Measurements from ENCODE around the gene GSG1L. TPM values are rescaled to one million over a fixed set of nuclear protein-coding genes. Genes with fewer than 3 reads are reported as not detected.

The GSG1L gene
- total RNA-seq, 1 donor from 2014 or later = 0.60 TPM

DNA sequence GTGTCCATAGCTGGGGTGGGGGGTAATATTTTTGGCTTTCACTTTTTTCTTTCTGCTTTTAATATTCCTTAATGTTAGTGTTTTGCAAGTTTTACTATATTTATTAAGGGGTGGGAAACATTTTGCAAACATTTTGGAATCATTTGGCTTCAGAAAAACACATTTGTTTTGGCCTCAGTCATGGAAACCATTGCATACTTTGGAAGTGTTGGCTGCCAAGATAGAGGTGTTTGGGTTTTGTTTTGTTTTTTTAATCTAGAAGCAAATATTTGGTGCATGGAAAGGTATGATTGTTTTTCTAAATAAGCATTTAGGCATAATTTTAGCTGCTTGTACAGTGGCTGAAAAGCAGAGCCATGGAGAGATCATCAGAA, 270.3 kb downstream of the GSG1L start:
- DNase-seq (ENCODE audit: low read depth in 2 of 2) = peak in 1 of 2 donors; percentile 71

GRCh38 chr16:27792486-27793248, 270.8 kb downstream of the GSG1L start:
- peak in 1 of 2 donors; percentile 24 for DNase-seq (ENCODE audit: low read depth in 2 of 2)

DNA sequence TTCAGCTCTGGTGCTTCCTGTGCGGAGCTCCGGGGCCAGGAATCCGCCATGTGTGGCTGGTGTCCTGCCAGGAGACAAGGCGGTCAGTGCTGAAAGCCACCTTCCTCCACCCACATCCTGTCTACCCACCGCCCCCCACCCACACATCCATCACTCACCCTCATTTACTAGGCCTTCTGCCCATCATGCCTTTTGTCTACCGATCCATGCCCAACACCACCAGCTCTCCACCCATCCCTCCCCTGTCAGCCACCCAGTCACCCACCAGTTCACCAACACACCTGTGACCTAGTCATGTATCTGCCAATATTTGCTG, 272.2 kb downstream of the GSG1L start:
- no peak for DNase-seq (ENCODE audit: low read depth in 2 of 2)

- DNase-seq (ENCODE audit: low read depth in 2 of 2) = no peak
Measured at GRCh38 chr16:27790546-27791403, 272.7 kb downstream of the GSG1L start.

- DNase-seq (ENCODE audit: low read depth in 2 of 2) = no peak
Measured at GRCh38 chr16:27789595-27790241, 273.8 kb downstream of the GSG1L start.

GRCh38 chr16:27789150-27789549, 274.4 kb downstream of the GSG1L start:
- DNase-seq (ENCODE audit: low read depth in 2 of 2) = no peak

DNA sequence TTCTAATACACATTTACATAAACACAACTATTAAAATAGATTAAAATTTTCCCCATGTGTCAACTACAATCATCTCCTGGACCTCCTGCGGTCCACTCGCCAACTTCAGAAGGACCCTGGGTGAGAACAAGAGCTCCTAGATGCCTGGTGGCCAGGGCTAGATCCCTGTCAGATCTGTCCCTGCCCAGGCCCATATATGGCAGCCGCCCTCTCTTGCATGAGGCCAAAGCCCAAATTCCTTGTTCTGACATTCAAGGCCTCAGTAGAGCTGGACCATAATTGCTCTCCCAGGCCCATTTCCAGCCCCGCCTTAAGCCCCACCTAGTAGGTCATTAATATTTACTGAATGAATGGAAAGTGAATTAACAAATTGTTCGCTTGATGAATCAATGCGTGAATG, 275.8 kb downstream of the GSG1L start:
- no peak for DNase-seq (ENCODE audit: low read depth in 2 of 2)

- DNase-seq (ENCODE audit: low read depth in 2 of 2) = no peak
Measured at GRCh38 chr16:27786923-27787625, 276.4 kb downstream of the GSG1L start.

DNA sequence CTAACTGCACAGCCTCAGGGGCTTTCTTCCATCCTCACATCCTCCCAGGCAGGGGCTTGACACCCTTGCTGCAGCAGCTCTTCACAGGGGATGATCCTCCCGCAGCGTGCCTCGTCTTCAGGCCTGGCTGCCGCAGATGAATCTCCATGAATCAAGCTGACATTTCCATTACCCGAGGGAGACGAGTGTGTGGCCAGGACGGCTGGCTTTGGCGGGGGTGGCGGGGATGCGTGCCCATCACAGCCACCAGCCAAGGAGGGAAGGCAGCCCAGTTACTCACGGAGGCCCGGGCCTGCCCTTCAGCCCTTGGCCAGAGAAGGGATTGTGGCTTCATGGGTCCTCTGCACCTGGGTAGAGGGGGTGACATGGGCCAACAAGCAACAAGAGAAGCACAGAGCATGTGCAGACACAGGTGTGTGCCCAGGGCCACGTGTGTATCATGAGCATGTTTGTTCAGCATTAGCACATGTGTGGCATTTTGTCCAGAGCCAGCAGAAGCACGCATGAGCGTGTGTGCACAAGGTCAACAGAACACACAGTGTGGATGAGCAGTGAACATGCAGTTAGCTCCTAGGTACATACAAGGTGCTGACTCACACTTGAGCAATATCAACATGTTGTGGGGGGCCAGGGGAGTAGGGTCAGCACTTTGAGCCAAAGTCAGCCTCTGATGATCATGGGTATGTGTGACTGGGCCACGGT, 277.1 kb downstream of the GSG1L start:
- DNase-seq (ENCODE audit: low read depth in 2 of 2) = no peak

DNA sequence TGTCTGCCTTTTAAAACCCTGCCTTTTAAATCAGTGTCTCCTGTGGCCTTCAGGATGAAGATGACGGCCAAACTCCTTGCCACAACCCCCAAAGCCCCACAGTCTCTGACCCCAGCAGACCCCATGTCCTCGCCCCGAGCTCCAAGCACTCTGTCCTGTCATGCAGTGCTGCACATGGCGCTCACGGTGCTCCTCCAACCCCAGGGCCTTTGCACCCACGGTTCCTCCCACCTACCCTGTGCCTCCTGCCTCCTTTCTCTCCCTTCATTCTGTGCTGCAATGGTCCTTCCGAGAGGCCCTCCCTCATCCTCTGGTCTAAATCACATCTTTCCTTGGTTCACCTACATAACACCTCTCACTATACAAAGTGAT, 278.2 kb downstream of the GSG1L start:
- DNase-seq (ENCODE audit: low read depth in 2 of 2) = no peak

DNA sequence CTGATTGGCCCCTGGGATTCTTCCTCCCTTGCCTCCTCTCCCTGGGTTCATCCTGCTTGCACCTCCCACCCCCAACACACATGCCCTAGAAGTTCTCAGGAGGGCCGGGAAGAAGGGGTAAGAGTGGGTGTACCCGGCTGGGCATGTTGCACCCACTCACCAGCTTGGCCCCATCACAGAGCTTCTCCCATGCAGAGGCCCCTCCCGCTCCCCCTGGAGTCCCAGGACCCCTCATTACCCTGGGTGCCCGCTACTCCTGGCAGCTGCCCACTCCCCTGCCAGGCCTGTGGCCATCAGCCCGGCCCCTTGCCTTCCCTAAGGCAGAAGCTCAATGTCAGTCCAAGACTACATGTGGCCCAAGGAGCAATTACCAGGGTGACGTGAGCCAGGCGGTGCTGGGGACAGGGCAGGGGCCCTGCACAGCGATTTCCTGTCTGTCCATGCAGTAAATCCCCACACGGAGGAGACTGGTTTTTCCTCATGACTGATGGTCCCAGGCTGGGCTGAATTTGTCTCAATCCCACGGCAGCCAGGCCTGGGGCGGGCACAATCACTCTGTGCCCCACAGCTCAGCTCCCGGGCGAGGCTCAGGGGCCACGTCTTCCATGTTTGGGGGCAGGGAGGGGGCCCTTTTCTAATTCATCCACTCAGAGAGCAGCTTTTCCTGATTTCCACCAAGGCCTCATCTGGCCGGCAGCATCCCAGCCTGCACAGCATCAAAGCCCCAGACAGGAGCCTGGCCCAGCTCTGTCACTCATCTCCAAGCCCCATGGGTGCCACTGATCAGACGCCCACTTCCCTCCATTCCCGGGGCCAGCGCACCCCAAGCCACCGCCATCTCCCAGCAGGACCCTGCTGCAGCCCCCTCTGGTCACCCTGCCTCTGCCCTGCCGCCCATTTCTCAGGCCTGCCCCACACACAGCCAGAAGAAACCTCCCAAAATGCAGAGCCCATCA, 278.9 kb downstream of the GSG1L start:
- no peak for DNase-seq (ENCODE audit: low read depth in 2 of 2)

DNA sequence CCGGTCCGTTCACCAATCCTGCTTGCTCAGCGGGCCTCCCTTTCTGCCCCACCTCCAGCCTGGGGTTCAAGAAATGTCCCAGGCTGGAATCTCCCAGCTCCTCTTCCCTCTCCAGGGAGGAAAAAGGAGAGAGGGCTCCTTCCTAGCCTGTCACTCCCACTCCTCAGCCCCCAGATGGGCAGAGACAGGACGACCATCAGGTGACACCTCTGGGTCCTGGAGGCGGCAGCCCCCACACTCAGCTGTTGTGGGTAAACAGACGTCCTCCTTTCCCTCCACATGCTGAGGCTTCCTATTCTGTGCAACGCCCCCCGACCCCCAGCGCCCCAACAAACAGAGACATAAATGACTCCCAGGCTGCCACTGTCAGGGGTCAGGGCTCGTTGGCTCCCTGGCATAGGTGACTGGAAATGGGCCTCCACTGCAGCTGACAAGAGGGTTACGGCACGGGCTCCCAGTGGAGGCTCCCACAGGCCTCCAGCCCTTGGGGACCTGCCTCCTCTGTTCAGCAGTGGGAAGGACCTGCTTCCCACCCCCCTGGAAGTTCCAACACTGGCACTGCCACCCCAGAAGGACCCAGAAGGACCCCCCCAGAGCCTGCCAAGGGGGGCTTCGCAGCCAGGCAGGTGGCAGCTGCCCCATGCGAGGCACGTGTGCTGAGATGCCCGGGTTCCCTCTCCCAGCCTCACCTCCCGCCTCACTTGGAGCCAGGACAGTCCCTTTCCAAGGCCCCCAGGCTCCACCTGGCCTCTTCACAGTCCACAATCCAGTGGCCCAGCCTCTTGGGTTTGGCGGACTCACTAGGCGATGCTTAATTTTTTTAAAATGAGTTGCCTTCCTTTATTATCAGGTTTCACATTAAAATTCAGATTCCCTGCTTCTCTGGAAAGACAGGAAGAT, 281.3 kb downstream of the GSG1L start:
- no peak for DNase-seq (ENCODE audit: low read depth in 2 of 2)

DNA sequence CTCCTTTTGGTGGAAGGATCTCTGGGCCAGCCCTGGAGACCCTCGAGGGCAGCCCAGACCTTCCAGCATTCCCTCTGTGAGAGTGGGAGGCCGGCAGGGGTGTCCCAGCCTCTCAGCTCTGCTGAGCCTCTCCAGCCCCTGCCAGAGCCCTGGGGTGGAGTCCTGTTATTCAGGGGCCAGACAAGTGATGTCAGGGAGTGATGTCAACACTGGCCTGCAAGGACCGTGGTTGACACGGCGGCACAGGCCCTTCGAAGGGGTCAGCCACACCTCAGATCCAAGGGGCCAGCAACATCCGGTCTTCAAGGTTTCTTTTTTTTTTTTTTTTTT, 282.4 kb downstream of the GSG1L start:
- no peak for DNase-seq (ENCODE audit: low read depth in 2 of 2)

GRCh38 chr16:27780468-27781194, 282.9 kb downstream of the GSG1L start:
- DNase-seq (ENCODE audit: low read depth in 2 of 2) = no peak

GRCh38 chr16:27779641-27780164, 283.8 kb downstream of the GSG1L start:
- DNase-seq (ENCODE audit: low read depth in 2 of 2) = peak; percentile 16 to 23

DNA sequence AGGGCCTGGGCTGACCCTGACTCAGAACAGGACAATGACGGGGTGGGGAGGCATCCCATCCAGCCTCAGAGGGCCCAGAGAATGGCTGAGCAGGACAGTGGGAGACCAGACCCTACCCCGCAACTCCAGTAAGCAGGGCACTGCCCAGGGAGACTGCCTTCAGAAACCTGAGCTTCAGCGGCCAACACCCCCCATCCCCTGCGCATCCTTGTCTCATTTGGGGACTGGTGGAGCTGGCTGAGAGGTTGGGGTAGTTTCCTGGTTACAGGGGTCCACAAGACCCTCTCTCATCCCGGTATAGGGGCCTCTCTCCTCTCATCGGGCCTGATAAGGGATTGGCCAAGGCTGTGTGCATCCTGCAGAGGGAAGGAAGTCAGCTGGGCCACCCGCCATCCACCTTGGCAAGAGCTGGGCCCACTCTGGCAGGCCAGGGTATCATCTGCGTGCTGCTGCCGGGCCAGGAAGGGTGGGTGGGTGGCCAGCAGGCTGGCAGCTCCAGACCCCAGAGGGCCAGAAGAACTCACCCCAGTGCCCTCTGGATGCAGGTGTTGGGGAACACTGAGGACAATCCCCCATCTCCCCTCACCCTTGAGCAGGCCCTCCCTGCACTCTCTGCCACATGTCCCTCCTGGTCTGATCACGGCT, 284.5 kb downstream of the GSG1L start:
- no peak for DNase-seq (ENCODE audit: low read depth in 2 of 2)

GRCh38 chr16:27778171-27778925, 285.2 kb downstream of the GSG1L start:
- DNase-seq (ENCODE audit: low read depth in 2 of 2) = no peak
